ENCODE results near the gene DNHD1.

Gene DNHD1, protein sequence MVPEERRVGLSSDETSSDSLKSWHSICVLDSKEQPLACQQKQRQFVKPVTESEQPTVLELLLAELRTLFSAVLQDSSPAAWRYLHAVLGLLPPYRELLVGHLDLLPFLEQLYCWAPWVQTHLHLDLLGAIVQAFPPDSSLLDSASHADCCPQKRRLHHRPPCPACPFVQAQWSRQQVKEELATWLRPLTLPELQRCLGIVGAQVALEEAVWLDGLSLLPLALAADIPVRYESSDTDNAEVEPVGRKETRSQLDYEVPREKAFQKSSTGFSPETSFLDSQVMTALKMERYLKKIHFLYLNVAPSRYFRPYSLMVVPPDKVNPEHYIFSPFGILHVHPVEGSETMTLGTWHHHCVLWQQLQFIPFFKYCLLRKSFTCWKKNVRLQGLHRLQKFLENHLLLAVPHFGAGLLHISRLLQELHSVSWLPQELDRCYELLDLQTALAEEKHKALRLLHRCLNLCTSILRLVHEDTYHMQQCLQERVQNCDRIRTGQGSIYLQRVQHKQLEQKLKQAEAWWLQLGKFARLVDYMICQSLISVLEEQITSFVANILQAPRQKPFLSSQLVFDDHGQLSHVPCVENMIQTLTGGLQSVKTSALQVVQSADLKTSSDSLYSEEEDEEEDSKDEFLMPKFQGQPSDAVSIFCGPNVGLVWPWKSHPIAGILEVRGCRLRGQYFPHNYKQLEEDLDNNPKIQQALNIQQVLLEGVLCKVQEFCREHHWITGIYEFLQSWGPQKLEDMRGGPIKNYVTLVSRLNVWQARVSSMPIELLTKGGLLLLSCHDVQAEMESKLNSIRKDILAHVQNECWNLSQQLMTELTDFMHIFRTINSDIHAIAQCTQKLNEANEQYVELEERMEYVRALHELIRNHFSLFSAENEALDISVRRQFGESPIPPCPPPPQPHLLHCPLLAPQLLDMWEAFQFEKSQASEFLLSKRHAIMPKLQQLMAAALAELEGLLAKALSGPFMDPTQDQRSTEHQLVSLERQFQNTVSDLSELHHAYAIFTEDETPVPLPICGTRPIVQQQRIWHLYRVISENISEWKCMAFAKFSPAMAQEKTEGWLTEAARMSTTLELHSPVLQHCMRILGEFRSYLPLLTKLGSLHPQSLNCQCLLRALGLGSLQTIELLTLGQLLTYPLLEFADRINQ (N-terminal part only)

DNA sequence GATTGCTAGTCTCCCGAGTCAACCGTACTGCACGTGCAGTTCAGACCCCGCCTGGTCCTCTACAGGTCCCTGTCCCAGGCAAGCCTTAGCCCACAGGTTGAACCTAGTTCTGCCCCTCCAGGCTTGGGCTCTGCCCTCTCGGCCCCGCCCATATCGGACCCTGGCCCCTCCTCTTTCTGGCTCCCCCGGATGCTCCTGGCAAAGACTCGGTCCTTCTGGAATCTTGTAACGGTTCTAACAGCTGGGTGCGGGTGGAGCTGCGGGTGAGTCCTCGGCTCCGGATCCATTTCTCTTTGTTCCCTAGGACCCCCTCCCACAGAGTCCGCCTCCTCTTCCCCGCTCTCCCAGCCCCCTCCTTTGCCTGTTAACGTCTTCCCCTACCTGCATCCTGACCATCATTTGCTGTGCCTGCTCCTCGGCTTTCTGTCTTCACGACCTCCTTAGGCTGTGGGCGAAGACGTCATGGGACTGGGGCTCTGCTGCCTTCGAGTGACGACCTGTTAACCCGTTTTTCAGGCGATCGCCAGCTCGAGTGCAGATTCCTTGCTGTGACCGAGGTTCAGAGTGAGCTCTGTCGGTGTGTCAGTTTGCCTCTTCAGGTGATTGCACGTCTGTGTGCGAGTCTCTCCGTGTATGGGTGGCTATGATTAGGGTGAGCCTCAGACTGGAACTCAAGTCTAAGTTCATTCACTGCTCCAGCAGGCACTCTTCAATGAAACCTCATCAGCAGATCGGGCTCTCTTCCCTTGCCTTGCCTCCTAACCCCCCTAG, at the start of gene DNHD1:
Gene DNHD1 (plus strand): TSS at position 212 of the 771 bp plus-strand sequence. CDS start 936 bp downstream, outside the sequence.
- no peak for DNase-seq

- no peak for DNase-seq
These were observed 48.5 kb upstream of the DNHD1 start for GRCh38 chr11:6448574-6448973.

GRCh38 chr11:6452219-6452618, 44.9 kb upstream of the DNHD1 start:
- DNase-seq = no peak

- DNase-seq = no peak
These were observed 43.9 kb upstream of the DNHD1 start for GRCh38 chr11:6453152-6453551.

DNA sequence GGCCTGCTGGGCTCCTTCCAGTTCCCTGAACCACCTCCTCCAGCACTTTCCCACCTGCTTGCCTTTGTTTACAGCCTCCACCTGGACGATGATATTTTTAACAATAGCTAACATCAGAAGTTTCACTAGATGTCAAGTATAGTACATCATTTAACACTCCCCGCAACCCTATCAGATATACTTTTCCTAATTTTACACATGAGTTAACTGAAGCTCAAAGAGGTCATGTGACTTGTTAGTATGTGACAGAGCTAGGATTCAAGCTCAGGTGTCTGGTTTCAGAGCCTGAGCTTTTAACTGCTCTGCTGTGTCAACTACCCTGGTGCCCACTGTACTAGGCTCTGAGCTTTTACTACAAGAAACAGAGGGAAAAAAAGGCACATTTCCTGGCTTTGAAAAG, 42.0 kb upstream of the DNHD1 start:
- DNase-seq = no peak

DNA sequence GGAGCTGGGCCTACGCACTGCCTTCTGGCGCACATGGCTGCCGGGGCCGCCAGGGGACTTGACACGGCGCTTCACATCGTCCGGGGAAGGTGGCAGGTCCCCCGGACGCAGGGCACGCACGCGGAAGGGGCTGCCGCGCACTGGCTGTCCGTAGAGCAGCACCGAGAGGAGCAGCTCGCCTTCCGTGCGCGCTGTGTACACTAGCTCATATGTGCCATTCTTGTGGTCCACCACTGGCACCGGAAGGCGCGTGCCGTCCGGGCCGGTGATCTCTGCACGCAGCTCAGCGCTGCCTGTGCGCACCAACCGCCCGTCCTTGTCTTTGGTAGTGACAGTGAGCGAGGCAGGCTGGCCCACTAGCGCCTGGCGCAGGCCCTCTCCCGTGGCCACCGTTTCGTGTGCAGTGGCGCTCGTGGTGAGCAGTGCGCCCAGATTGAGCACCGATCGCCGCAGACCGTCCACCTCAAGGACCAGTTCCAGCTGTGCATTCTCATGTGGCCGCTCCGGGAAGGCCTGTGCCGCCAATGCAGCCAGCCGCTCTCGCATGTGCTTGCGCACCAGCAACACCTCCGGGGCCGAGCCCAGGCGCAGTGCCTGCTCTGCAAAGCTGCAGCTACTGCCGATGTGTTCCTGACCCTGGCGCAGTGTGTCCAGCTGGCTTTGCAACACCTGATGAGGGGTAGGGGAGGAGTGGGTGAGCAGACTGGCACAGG, 40.6 kb upstream of the DNHD1 start:
- no peak for DNase-seq

DNA sequence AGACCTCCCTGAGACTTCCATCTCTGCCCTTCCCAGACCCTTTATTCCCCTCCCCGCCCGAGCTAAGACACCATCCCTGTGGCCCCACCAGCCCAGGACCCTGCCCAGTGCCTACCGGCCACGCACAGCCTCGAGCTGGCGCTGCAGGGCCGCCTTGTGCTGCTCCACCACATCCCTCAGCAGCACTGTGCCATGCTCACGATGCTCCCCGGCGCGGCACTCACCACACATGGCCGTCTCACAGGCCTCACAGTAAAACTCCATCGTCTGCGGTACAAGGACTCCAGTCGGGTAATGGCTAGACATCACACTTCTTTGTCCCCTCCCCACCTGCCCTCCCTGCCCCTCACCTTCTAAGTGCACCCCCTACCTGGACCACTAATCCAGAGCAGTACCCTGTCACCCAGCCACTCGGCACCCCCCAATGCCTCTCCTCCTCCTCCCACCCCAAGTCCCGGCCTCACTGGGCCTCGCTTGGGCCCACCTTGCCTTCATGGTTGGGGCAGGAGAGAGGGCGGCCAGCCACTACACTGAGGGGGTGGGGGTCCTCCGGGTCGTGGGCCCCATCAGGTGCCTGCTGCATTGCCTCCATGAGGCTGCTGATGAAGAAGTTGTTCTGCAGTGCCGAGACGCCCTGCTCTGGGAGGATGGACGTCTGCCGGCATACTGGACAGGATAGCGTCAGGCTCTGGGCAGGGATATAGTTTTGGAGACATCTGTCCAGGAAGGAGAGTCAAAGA, 39.3 kb upstream of the DNHD1 start:
- DNase-seq = no peak

DNA sequence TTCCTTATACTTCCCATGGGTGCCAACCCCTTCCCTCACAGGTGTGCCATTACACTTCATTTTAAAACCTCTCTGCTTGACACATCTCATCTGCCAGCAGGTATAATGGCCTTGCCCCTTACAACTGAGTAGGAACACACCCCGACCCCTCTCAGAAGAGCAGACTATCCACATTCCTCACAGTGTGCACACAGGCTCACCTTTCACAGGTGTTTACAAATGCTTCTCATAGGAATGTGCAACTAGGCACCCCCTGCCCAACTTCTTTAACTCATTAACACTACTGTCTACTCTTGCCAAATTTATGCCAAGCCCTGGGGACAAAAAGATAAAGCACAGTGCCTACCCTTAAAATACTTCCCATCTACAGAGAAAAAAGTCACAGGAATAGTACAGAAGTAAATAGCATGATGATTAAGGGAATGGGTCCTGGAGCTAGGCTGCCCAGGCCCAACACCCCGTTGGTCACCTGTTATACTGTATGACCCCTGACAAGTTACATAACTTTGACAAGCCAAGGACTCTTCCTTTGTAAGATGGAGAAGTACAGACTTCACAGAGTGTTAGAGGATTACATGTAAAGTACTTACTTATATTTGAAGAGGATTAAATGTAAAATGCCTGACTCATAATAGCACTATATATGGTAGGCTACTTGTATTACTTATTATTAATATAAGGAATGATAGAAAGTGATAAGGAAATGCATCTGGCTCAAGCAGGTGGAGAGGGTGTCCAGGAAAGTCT, 38.6 kb upstream of the DNHD1 start:
- DNase-seq = no peak

- no peak for DNase-seq
These were observed 38.0 kb upstream of the DNHD1 start for GRCh38 chr11:6459099-6459450.

GRCh38 chr11:6468712-6469495, 28.2 kb upstream of the DNHD1 start:
- DNase-seq = no peak

DNA sequence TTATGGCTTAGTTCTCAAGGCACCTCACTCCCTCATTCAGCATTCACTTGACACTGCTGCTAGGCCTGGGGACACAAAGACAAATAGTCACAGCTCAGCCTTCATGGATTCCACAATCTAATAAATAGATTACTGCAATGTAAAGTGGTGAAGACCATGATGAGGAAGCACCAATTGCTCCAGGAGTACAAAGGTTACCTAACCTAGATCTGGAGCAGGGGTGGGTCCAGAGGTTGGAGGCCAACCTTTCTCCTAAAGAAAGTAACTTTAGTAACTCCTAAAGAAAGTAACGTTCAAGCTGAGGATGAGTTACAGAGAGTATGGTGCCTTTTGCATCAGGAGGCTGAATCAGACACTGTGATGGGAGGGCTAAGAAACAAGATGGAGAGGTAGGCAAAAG, 27.5 kb upstream of the DNHD1 start:
- no peak for DNase-seq

DNA sequence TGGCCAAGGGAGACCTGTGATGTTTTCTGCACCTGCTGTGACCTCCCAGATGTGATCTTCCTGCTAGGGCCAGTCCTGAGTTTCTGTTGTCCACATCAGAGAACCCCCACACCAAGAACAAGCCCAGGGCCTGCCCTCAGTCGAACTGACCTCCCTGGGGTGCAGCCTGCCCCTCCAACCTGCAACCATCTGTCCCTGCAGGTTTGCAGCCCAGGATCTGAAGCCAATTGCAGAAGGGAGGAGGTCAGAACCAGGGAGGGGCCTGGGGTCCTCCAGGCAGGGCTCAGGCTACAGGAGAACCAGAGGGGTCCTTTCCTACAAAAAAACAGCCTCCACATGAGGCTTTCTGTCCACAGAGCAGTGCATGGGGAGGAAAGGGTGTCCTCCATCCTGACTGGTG, 24.1 kb upstream of the DNHD1 start:
- DNase-seq = no peak

- DNase-seq = peak; percentile 74
These were observed 23.3 kb upstream of the DNHD1 start, which contains the start of gene TRIM3 for GRCh38 chr11:6473451-6474412. Gene TRIM3, minus strand, starts transcription at chr11:6473941. Its CDS starts 8,246 bp downstream, at chr11:6465695.

GRCh38 chr11:6474413-6474792, 22.7 kb upstream of the DNHD1 start:
- DNase-seq = no peak

GRCh38 chr11:6474806-6475500, 22.1 kb upstream of the DNHD1 start:
- no peak for DNase-seq

DNA sequence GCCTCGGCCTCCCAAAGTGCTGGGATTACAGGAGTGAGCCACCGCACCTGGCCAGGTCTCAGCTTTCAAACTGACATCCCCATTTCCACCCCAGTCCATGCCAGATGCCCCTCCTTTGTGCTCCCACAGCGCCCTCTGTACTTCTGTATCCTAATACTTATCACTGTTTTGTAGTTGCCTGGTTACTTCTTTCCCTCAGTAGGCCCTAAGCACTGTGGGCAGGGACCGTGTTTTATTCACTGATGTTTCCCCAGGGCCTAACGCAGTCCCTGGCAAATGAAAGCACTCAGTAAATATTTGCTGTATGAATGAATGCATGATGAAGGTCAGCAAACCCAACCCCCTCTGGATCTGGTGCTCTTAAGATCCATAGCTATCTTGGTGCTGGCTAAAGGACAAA, 21.1 kb upstream of the DNHD1 start:
- DNase-seq = no peak

GRCh38 chr11:6476571-6476970, 20.5 kb upstream of the DNHD1 start:
- no peak for DNase-seq

Measured in activated CD8-positive, alpha-beta memory T cell treated with anti-CD3 and anti-CD28 coated beads, Interleukin-2, amount 50 U/mL, for 4 hours (primary cell).